ENCODE data around the gene ARV1. TPM values are rescaled to one million over a fixed set of nuclear protein-coding genes. Genes with fewer than 3 reads are reported as not detected.

ARV1 gene
- total and polyA plus RNA-seq, 2 experiments from 2014 or later, result 10.4 to 20.0 TPM

GRCh38 chr1:230970432-230970831 lies 8.5 kb upstream of the ARV1 start:
- no peaks in the 10 kb centered on the region for H3K36me3 Mint-ChIP-seq (ENCODE audit: low read depth)
- Histone ChIP-seq H3K36me3 (ENCODE audit: insufficient read depth) (no peaks in the 10 kb centered on the region), H2AFZ (no peak overlapping the region), H3K4me1 (ENCODE audit: insufficient read depth) (no peaks in the 10 kb centered on the region), H3K27me3 (ENCODE audit: insufficient read depth) (no peaks in the 10 kb centered on the region), H3K27ac (ENCODE audit: low read depth) (no peak overlapping the region), H3F3A (replicated peaks; ENCODE audit: low read depth) (no peaks in the 10 kb centered on the region), H3K4me2 (no peak overlapping the region), H3K9me2 (ENCODE audit: insufficient read depth) (no peaks in the 10 kb centered on the region), H3K4me3 (no peak overlapping the region), H4K20me1 (replicated peaks; ENCODE audit: insufficient read depth) (peaks cover 28% of the 10 kb centered on the region), H3K79me2 (replicated peaks; ENCODE audit: insufficient read depth) (no peaks in the 10 kb centered on the region; the same call in 1 of the 2 replicates)
- DNase-seq (ENCODE audit: low spot score) (no peak), ATAC-seq (no peak)
- H3K9me3 Mint-ChIP-seq, result no peaks in the 10 kb centered on the region
- H3K4me1 Mint-ChIP-seq, result no peaks in the 10 kb centered on the region
- no peak for TF ChIP-seq JUNB (IDR thresholded peaks at IDR 0.05; ENCODE audit: unreplicated experiment)
- TF ChIP-seq, protein P1, sequence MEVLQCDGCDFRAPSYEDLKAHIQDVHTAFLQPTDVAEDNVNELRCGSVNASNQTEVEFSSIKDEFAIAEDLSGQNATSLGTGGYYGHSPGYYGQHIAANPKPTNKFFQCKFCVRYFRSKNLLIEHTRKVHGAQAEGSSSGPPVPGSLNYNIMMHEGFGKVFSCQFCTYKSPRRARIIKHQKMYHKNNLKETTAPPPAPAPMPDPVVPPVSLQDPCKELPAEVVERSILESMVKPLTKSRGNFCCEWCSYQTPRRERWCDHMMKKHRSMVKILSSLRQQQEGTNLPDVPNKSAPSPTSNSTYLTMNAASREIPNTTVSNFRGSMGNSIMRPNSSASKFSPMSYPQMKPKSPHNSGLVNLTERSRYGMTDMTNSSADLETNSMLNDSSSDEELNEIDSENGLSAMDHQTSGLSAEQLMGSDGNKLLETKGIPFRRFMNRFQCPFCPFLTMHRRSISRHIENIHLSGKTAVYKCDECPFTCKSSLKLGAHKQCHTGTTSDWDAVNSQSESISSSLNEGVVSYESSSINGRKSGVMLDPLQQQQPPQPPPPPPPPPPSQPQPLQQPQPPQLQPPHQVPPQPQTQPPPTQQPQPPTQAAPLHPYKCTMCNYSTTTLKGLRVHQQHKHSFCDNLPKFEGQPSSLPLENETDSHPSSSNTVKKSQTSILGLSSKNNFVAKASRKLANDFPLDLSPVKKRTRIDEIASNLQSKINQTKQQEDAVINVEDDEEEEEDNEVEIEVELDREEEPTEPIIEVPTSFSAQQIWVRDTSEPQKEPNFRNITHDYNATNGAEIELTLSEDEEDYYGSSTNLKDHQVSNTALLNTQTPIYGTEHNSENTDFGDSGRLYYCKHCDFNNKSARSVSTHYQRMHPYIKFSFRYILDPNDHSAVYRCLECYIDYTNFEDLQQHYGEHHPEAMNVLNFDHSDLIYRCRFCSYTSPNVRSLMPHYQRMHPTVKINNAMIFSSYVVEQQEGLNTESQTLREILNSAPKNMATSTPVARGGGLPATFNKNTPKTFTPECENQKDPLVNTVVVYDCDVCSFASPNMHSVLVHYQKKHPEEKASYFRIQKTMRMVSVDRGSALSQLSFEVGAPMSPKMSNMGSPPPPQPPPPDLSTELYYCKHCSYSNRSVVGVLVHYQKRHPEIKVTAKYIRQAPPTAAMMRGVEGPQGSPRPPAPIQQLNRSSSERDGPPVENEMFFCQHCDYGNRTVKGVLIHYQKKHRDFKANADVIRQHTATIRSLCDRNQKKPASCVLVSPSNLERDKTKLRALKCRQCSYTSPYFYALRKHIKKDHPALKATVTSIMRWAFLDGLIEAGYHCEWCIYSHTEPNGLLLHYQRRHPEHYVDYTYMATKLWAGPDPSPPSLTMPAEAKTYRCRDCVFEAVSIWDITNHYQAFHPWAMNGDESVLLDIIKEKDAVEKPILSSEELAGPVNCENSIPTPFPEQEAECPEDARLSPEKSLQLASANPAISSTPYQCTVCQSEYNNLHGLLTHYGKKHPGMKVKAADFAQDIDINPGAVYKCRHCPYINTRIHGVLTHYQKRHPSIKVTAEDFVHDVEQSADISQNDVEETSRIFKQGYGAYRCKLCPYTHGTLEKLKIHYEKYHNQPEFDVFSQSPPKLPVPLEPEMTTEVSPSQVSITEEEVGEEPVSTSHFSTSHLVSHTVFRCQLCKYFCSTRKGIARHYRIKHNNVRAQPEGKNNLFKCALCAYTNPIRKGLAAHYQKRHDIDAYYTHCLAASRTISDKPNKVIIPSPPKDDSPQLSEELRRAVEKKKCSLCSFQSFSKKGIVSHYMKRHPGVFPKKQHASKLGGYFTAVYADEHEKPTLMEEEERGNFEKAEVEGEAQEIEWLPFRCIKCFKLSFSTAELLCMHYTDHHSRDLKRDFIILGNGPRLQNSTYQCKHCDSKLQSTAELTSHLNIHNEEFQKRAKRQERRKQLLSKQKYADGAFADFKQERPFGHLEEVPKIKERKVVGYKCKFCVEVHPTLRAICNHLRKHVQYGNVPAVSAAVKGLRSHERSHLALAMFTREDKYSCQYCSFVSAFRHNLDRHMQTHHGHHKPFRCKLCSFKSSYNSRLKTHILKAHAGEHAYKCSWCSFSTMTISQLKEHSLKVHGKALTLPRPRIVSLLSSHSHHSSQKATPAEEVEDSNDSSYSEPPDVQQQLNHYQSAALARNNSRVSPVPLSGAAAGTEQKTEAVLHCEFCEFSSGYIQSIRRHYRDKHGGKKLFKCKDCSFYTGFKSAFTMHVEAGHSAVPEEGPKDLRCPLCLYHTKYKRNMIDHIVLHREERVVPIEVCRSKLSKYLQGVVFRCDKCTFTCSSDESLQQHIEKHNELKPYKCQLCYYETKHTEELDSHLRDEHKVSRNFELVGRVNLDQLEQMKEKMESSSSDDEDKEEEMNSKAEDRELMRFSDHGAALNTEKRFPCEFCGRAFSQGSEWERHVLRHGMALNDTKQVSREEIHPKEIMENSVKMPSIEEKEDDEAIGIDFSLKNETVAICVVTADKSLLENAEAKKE (CRISPR knock-in tag; IDR thresholded peaks at IDR 0.05), result no peak
- no peak for TF ChIP-seq CTCF (conservative IDR thresholded peaks at IDR 0.05; ENCODE audit: low read depth in 2 of 2)
- no peak for TF ChIP-seq POLR2AphosphoS5 (IDR thresholded peaks at IDR 0.05; ENCODE audit: low read depth)
- TF ChIP-seq, protein P2, sequence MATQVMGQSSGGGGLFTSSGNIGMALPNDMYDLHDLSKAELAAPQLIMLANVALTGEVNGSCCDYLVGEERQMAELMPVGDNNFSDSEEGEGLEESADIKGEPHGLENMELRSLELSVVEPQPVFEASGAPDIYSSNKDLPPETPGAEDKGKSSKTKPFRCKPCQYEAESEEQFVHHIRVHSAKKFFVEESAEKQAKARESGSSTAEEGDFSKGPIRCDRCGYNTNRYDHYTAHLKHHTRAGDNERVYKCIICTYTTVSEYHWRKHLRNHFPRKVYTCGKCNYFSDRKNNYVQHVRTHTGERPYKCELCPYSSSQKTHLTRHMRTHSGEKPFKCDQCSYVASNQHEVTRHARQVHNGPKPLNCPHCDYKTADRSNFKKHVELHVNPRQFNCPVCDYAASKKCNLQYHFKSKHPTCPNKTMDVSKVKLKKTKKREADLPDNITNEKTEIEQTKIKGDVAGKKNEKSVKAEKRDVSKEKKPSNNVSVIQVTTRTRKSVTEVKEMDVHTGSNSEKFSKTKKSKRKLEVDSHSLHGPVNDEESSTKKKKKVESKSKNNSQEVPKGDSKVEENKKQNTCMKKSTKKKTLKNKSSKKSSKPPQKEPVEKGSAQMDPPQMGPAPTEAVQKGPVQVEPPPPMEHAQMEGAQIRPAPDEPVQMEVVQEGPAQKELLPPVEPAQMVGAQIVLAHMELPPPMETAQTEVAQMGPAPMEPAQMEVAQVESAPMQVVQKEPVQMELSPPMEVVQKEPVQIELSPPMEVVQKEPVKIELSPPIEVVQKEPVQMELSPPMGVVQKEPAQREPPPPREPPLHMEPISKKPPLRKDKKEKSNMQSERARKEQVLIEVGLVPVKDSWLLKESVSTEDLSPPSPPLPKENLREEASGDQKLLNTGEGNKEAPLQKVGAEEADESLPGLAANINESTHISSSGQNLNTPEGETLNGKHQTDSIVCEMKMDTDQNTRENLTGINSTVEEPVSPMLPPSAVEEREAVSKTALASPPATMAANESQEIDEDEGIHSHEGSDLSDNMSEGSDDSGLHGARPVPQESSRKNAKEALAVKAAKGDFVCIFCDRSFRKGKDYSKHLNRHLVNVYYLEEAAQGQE (IDR thresholded peaks at IDR 0.05; ENCODE audit: unreplicated experiment), result no peak
- no peaks in the 10 kb centered on the region for H3K27me3 Mint-ChIP-seq (ENCODE audit: insufficient read depth, low read depth, poor library complexity)
- H3K4me3 Mint-ChIP-seq, result no peak overlapping the region
- no peak overlapping the region for H3K27ac Mint-ChIP-seq

Data from GM23338 (cell line).